Neural cell (in vitro differentiated cells): ENCODE results near the gene CEACAM19.

ENCODE experiments used
- CTCF ChIP-seq: fragments of 450-650 bp; IDR thresholded peaks from 2 replicates; pipeline ENCODE4 v1.5.1; 2014; ENCODE audit warnings: antibody characterized with exemption, mild to moderate bottlenecking, moderate library complexity; ENCODE audit not compliant: poor library complexity, severe bottlenecking
- EP300 ChIP-seq: fragments of 450-650 bp; conservative IDR thresholded peaks from 2 replicates; pipeline ENCODE4 v1.6.1; 2014; ENCODE audit warnings: antibody characterized with exemption, mild to moderate bottlenecking, moderate library complexity; ENCODE audit not compliant: poor library complexity, severe bottlenecking
- EZH2 ChIP-seq: fragments of 200-600, 300-800 bp; shearing (Covaris generic), sonication (generic); IDR thresholded peaks from 2 replicates; pipeline ENCODE4 v1.6.1; 2014; ENCODE audit warnings: antibody characterized with exemption, low read length, borderline replicate concordance, mild to moderate bottlenecking; ENCODE audit not compliant: insufficient read depth, poor library complexity, severe bottlenecking
- POLR2AphosphoS5 ChIP-seq: IDR thresholded peaks from 2 replicates; pipeline ENCODE4 v1.6.1; 2012
- RAD21 ChIP-seq: fragments of 450-650 bp; conservative IDR thresholded peaks from 2 replicates; pipeline ENCODE4 v1.6.1; 2014; ENCODE audit warnings: antibody characterized with exemption, mild to moderate bottlenecking, moderate library complexity
- SMC3 ChIP-seq: fragments of 450-650 bp; conservative IDR thresholded peaks from 2 replicates; pipeline ENCODE4 v1.6.1; 2014; ENCODE audit warnings: antibody characterized with exemption, mild to moderate bottlenecking, moderate library complexity; ENCODE audit not compliant: poor library complexity

DNA sequence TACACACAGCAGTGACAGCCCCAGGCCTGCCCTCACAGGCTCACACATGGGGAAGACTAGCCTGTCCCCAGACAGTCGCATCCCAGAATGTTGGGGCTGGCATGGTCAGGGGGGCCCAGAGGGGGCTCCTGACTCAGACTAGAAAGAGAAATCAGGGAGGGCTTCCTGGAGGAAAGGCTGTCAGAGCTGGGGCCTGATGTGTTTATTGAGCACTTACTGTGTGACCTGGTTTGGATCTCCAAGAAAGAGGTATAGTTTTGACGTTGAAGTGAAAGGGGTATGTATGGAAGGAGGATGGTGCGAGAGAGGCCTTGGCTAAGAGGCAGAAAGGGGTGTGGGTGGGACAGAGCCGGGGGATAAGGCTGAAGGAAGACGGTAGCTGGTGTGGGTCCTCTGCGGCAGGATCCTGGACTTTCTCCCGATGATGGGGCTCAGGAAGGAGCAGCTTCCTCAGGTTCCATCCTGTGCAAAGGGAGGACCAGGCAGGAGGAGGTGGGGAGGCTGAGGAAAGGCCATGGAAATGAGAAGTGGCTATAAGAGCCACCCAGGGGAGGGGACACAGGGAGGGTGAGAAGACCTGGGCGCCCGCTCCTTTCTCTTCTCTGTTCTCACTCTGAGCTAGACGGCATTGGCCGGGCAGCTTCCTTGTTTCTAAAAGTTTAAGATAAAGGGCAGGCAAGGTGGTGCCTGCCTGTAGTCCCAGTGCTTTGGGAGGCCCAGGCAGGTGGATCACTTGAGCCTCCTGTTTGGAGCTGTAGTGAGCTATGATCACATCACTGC is 61.1 kb downstream of the CEACAM19 start:
- TF ChIP-seq RAD21 (no peak), EZH2 (no peak), POLR2AphosphoS5 (no peak), CTCF (no peak), EP300 (no peak), SMC3 (no peak)
